HepG2 (cell line): Measurements from ENCODE around the gene ARHGAP33. TPM values are rescaled to one million over a fixed set of nuclear protein-coding genes. Genes with fewer than 3 reads are reported as not detected.

ENCODE experiments used
- EEA1 ChIP-seq: sonication (generic); formaldehyde crosslinking; IDR thresholded peaks from 2 replicates; pipeline ENCODE4 v1.5.1; 2020; ENCODE audit warnings: mild to moderate bottlenecking, missing genetic modification reagents, borderline replicate concordance
- ELF3 ChIP-seq: IDR thresholded peaks from 2 replicates; pipeline ENCODE4 v1.6.1; 2016; ENCODE audit warnings: missing genetic modification reagents, missing compliant biosample characterization
- HCFC1 ChIP-seq: fragments of 150-350 bp; IDR thresholded peaks from 2 replicates; pipeline ENCODE4 v1.6.1; 2014; ENCODE audit warnings: low read depth, low read length
- KMT2B ChIP-seq: IDR thresholded peaks from 2 replicates; pipeline ENCODE4 v1.6.1; 2016; ENCODE audit warnings: missing genetic modification reagents, missing compliant biosample characterization
- MAFF ChIP-seq: IDR thresholded peaks from 2 replicates; pipeline ENCODE4 v1.6.1; 2011; ENCODE audit warnings: low read depth, low read length, improper control_type of control experiment
- MTA1 ChIP-seq: sonication (generic); formaldehyde crosslinking; IDR thresholded peaks from 2 replicates; pipeline ENCODE4 v1.4.0; 2020; ENCODE audit warnings: missing genetic modification reagents, mild to moderate bottlenecking, borderline replicate concordance
- MTF1 ChIP-seq: sonication (generic); formaldehyde crosslinking; IDR thresholded peaks from 2 replicates; pipeline ENCODE4 v1.5.0; 2020; ENCODE audit warnings: missing genetic modification reagents
- SMAD9 ChIP-seq: sonication (generic); formaldehyde crosslinking; IDR thresholded peaks from 2 replicates; pipeline ENCODE4 v1.5.1; 2020; ENCODE audit warnings: mild to moderate bottlenecking, missing genetic modification reagents
- U2AF1 ChIP-seq: fragments of 200-400 bp; formaldehyde crosslinking; optimal IDR thresholded peaks from 2 replicates; pipeline ENCODE3; 2017; ENCODE audit warnings: mild to moderate bottlenecking, low read depth, low read length
- ZFY ChIP-seq: sonication (generic); formaldehyde crosslinking; IDR thresholded peaks from 2 replicates; pipeline ENCODE4 v1.4.0; 2020; ENCODE audit warnings: missing genetic modification reagents
- ZMYM3 ChIP-seq: sonication (generic); formaldehyde crosslinking; IDR thresholded peaks from 2 replicates; pipeline ENCODE4 v1.5.1; 2020; ENCODE audit warnings: mild to moderate bottlenecking, missing genetic modification reagents
- ZNF101 ChIP-seq: sonication (generic); formaldehyde crosslinking; IDR thresholded peaks from 2 replicates; pipeline ENCODE4 v1.4.0; 2020; ENCODE audit warnings: mild to moderate bottlenecking, low read depth, missing genetic modification reagents, borderline replicate concordance
- ZNF121 ChIP-seq: sonication (generic); formaldehyde crosslinking; IDR thresholded peaks from 2 replicates; pipeline ENCODE4 v1.5.0; 2020; ENCODE audit warnings: mild to moderate bottlenecking, missing genetic modification reagents
- ZNF143 ChIP-seq: sonication (generic); formaldehyde crosslinking; IDR thresholded peaks from 2 replicates; pipeline ENCODE4 v1.4.0; 2020; ENCODE audit warnings: missing genetic modification reagents
- ZNF274 ChIP-seq: sonication (generic); formaldehyde crosslinking; IDR thresholded peaks from 2 replicates; pipeline ENCODE4 v1.5.1; 2020; ENCODE audit warnings: mild to moderate bottlenecking, missing genetic modification reagents
- ZNF558 ChIP-seq: sonication (generic); formaldehyde crosslinking; IDR thresholded peaks from 2 replicates; pipeline ENCODE4 v1.9.0; 2022; ENCODE audit warnings: mild to moderate bottlenecking, missing genetic modification reagents, borderline replicate concordance
- ZNF850 ChIP-seq: sonication (generic); formaldehyde crosslinking; conservative IDR thresholded peaks from 2 replicates; pipeline ENCODE4 v1.9.0; 2021; ENCODE audit warnings: mild to moderate bottlenecking, missing genetic modification reagents
- polyA plus RNA-seq, 8 experiments: library from polyadenylated mRNA; depleted of rRNA in 3 of 8; stranded (reverse) in 7 of 8; unstranded in 1 of 8; fragments of >200 nt; fragmentation: Illumina TruSeq in 4 of 8; extraction: Trizol in 4 of 8; gene quantifications; 2 replicates each; pipeline versions ENCODE4 v1.2.1 to v1.2.3, GENCODE V29; 2011 to 2016; ENCODE audit warnings: low read depth in 4 of 8, missing spikeins in 1 of 8, mixed read lengths in 1 of 8; ENCODE audit not compliant: insufficient read depth in 1 of 8
- total RNA-seq, 5 experiments: library from RNA; depleted of rRNA; stranded (reverse); fragments of >200 nt; fragmentation: Illumina TruSeq; extraction: Trizol; gene quantifications; 2 replicates each; pipeline ENCODE4 v1.2.3, GENCODE V29; 2016; ENCODE audit warnings: low read depth in 1 of 5
- TF ChIP-seq, protein P1 (sequence below): sonication (generic); formaldehyde crosslinking; IDR thresholded peaks from 2 replicates; pipeline ENCODE4 v1.4.0; 2020; ENCODE audit warnings: missing genetic modification reagents
- TF ChIP-seq, protein P2 (sequence below): sonication (generic); formaldehyde crosslinking; IDR thresholded peaks from 2 replicates; pipeline ENCODE4 v1.4.0; 2020; ENCODE audit warnings: missing genetic modification reagents, borderline replicate concordance
- TF ChIP-seq, protein P3 (sequence below): sonication (generic); formaldehyde crosslinking; IDR thresholded peaks from 2 replicates; pipeline ENCODE4 v1.8.0; 2022; ENCODE audit warnings: mild to moderate bottlenecking, missing genetic modification reagents, borderline replicate concordance
- TF ChIP-seq, protein P4 (sequence below): sonication (generic); formaldehyde crosslinking; IDR thresholded peaks from 2 replicates; pipeline ENCODE4 v1.5.0; 2020; ENCODE audit warnings: missing genetic modification reagents
- TF ChIP-seq, protein P5 (sequence below): sonication (generic); formaldehyde crosslinking; IDR thresholded peaks from 2 replicates; pipeline ENCODE4 v1.8.0; 2022; ENCODE audit warnings: missing genetic modification reagents, mild to moderate bottlenecking, borderline replicate concordance
- TF ChIP-seq, protein P6 (sequence below): sonication (generic); formaldehyde crosslinking; conservative IDR thresholded peaks from 2 replicates; pipeline ENCODE4 v1.4.0; 2020; ENCODE audit warnings: missing genetic modification reagents

The ARHGAP33 gene
- total and polyA plus RNA-seq, 2 of the 13 experiments (the other 11 are each of a cell fraction or from before 2014, with no cell fraction given), result 1.3 to 2.7 TPM

DNA sequence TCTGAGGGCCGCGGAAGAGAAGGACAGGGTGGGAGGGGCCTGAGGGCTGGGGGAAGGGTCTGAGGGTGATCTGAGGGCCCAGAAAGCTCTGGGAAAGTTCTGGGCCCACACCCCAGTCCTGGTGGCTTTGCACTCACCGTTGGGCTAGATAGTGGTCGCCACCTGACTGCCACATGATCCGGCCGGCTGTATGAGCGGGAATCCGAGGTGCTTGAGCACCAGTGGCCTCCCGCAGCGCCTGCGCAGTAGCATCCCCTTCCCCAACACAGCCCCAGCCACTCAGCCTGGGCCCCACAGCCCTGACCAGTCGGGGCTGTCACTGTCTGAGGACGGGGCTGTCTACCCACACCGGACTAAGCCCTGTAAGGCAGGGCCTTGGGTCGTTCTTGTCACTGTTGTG lies 22.3 kb downstream of the ARHGAP33 start (continued):
- TF ChIP-seq, protein P1, sequence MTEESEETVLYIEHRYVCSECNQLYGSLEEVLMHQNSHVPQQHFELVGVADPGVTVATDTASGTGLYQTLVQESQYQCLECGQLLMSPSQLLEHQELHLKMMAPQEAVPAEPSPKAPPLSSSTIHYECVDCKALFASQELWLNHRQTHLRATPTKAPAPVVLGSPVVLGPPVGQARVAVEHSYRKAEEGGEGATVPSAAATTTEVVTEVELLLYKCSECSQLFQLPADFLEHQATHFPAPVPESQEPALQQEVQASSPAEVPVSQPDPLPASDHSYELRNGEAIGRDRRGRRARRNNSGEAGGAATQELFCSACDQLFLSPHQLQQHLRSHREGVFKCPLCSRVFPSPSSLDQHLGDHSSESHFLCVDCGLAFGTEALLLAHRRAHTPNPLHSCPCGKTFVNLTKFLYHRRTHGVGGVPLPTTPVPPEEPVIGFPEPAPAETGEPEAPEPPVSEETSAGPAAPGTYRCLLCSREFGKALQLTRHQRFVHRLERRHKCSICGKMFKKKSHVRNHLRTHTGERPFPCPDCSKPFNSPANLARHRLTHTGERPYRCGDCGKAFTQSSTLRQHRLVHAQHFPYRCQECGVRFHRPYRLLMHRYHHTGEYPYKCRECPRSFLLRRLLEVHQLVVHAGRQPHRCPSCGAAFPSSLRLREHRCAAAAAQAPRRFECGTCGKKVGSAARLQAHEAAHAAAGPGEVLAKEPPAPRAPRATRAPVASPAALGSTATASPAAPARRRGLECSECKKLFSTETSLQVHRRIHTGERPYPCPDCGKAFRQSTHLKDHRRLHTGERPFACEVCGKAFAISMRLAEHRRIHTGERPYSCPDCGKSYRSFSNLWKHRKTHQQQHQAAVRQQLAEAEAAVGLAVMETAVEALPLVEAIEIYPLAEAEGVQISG (CRISPR knock-in tag), result no peak; the same call in 1 of the 2 replicates
- TF ChIP-seq, protein P2, sequence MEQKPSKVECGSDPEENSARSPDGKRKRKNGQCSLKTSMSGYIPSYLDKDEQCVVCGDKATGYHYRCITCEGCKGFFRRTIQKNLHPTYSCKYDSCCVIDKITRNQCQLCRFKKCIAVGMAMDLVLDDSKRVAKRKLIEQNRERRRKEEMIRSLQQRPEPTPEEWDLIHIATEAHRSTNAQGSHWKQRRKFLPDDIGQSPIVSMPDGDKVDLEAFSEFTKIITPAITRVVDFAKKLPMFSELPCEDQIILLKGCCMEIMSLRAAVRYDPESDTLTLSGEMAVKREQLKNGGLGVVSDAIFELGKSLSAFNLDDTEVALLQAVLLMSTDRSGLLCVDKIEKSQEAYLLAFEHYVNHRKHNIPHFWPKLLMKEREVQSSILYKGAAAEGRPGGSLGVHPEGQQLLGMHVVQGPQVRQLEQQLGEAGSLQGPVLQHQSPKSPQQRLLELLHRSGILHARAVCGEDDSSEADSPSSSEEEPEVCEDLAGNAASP (CRISPR knock-in tag), result no peak
- TF ChIP-seq ZNF558 (CRISPR knock-in tag), result no peak
- 0 out of 2 replicates have a peak, but pooled peaks have one; percentile 12 for TF ChIP-seq ZNF121 (CRISPR knock-in tag)
- no peak; the same call in 1 of the 2 replicates for TF ChIP-seq KMT2B (CRISPR knock-in tag)
- no peak for TF ChIP-seq SMAD9
- TF ChIP-seq, protein P3, sequence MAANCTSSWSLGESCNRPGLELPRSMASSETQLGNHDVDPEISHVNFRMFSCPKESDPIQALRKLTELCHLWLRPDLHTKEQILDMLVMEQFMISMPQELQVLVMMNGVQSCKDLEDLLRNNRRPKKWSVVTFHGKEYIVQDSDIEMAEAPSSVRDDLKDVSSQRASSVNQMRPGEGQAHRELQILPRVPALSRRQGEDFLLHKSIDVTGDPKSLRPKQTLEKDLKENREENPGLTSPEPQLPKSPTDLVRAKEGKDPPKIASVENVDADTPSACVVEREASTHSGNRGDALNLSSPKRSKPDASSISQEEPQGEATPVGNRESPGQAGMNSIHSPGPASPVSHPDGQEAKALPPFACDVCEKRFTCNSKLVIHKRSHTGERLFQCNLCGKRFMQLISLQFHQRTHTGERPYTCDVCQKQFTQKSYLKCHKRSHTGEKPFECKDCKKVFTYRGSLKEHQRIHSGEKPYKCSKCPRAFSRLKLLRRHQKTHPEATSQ (CRISPR knock-in tag), result no peak
- TF ChIP-seq ELF3, result peak; percentile 52; the same call in 1 of the 2 replicates
- TF ChIP-seq HCFC1, result no peak
- TF ChIP-seq EEA1 (CRISPR knock-in tag), result 0 out of 2 replicates have a peak, but pooled peaks have one; percentile 43
- TF ChIP-seq ZFY (CRISPR knock-in tag), result peak; percentile 49; the same call in 1 of the 2 replicates
- TF ChIP-seq ZNF143 (CRISPR knock-in tag), result no peak
- no peak for TF ChIP-seq ZMYM3 (CRISPR knock-in tag)
- TF ChIP-seq, protein P4, sequence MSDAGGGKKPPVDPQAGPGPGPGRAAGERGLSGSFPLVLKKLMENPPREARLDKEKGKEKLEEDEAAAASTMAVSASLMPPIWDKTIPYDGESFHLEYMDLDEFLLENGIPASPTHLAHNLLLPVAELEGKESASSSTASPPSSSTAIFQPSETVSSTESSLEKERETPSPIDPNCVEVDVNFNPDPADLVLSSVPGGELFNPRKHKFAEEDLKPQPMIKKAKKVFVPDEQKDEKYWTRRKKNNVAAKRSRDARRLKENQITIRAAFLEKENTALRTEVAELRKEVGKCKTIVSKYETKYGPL (CRISPR knock-in tag), result no peak
- TF ChIP-seq ZNF274 (CRISPR knock-in tag), result peak; percentile 81
- TF ChIP-seq MAFF, result no peak
- TF ChIP-seq, protein P5, sequence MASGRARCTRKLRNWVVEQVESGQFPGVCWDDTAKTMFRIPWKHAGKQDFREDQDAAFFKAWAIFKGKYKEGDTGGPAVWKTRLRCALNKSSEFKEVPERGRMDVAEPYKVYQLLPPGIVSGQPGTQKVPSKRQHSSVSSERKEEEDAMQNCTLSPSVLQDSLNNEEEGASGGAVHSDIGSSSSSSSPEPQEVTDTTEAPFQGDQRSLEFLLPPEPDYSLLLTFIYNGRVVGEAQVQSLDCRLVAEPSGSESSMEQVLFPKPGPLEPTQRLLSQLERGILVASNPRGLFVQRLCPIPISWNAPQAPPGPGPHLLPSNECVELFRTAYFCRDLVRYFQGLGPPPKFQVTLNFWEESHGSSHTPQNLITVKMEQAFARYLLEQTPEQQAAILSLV, result 0 out of 2 replicates have a peak, but pooled peaks have one; percentile 28
- TF ChIP-seq, protein P6, sequence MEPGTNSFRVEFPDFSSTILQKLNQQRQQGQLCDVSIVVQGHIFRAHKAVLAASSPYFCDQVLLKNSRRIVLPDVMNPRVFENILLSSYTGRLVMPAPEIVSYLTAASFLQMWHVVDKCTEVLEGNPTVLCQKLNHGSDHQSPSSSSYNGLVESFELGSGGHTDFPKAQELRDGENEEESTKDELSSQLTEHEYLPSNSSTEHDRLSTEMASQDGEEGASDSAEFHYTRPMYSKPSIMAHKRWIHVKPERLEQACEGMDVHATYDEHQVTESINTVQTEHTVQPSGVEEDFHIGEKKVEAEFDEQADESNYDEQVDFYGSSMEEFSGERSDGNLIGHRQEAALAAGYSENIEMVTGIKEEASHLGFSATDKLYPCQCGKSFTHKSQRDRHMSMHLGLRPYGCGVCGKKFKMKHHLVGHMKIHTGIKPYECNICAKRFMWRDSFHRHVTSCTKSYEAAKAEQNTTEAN (CRISPR knock-in tag), result 0 out of 2 replicates have a peak, but pooled peaks have one; percentile 35
- no peak for TF ChIP-seq MTF1 (CRISPR knock-in tag)
- no peak for TF ChIP-seq ZNF850 (CRISPR knock-in tag)
- no peak for TF ChIP-seq MTA1 (CRISPR knock-in tag)
- no peak for TF ChIP-seq ZNF101 (CRISPR knock-in tag)
- TF ChIP-seq U2AF1, result no peak
